GM21447 (cell line): ENCODE measurements around the gene PDF.

Experiments used
- ATAC-seq: cut with Tn5 transposase; IDR thresholded peaks from one replicate; pipeline ENCODE4 v1.9.1; 2021; ENCODE audit not compliant: unreplicated experiment

PDF gene

DNA sequence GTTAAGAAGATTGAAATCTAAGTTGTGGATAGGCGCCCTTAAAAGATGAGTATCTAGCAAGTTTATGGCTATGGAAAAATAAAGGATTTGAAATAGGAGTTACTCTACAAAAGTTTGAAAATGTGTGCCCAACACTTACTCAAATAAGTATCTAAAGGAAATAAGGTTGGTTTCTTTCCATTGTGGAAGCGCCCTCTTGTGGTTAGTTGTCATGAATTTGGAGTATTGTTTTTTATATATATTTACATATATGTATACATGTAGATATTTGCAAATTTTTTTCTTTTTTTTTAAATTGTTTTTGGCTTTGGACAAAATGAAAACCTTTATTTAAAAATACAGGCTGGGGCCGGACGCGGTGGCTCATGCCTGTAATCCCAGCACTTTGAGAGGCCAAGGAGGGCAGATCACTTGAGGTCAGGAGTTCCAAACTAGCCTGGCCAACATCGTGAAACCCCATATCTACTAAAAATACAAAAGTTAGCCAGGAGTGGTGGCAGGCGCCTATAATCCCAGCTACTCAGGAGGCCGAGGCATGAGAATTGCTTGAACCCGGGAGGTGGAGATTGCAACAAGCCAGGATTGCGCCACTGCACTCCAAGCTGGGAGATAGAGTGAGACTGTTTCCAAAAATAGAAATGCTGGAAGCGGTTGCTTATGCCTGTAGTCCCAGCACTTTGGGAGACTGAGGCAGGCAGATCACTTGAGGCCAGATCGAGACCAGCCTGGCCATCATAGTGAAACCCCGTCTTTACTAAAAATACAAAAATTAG lies 43.3 kb downstream of the PDF start:
- no peak for ATAC-seq

DNA sequence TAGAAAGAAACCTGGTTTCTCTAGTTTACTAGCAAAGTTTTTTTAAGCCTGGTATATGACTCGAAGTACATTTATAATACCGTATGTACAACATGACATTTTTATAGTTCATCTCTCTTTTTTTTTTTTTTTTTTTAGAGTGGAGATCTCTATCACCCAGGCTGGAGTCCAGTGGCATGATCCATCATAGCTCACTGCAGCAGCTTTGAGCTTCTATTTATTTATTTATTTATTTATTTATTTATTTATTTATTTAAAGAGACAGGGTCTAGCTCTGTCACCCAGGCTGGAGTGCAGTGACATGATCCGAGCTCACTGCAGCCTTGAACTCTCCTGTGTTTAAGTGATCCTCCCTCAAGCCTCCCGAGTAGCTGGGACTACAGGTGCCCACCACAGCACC lies 45.1 kb downstream of the PDF start:
- ATAC-seq: no peak

DNA sequence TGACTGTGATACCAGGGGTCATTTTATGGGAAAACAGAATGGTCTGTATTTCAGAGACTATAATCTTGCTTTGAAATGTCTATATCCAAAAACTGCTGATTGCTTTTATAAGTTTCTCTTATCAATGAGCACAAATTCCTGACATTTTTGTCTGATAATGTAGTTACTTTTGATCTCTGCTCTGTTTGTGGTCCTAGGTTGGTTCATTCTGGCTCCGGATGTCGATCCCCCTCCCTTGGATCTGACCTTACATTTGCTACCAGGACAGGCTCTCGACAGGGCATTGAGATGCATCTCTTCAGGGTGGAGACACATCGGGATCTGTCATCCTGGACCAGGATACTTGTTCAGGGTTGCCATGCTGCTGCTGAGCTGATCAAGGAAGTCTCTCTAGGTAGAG lies 46.5 kb downstream of the PDF start:
- ATAC-seq: no peak

DNA sequence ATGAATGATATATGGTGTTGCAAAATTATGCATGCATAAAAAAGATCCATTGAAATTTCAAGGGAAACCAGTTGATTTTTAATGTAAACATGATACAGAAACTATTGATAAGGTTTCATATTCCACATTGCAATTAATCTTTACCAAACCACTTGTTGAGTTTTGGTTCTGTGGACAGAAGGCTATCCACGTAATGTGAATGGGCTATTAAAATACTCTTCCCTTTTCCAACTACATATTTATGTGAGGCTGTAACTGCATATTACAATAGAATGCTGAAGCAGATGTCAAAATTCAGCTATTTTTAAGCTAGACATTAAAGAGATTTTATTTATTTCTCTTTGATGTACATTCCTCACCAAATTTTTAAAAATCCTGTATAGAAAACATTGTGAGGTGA lies 53.0 kb downstream of the PDF start:
- no peak for ATAC-seq
